22Rv1 (cell line): ENCODE measurements around the gene RFX6.

Source experiments
- ZFX ChIP-seq: fragments of 450-650 bp; IDR thresholded peaks from 2 replicates; pipeline ENCODE4 v1.6.1; 2017; ENCODE audit warnings: antibody characterized with exemption, borderline replicate concordance
- TF ChIP-seq, protein P1 (sequence below): fragments of 450-650 bp; IDR thresholded peaks from 2 replicates; pipeline ENCODE4 v1.5.1; 2017; ENCODE audit warnings: mild to moderate bottlenecking

DNA sequence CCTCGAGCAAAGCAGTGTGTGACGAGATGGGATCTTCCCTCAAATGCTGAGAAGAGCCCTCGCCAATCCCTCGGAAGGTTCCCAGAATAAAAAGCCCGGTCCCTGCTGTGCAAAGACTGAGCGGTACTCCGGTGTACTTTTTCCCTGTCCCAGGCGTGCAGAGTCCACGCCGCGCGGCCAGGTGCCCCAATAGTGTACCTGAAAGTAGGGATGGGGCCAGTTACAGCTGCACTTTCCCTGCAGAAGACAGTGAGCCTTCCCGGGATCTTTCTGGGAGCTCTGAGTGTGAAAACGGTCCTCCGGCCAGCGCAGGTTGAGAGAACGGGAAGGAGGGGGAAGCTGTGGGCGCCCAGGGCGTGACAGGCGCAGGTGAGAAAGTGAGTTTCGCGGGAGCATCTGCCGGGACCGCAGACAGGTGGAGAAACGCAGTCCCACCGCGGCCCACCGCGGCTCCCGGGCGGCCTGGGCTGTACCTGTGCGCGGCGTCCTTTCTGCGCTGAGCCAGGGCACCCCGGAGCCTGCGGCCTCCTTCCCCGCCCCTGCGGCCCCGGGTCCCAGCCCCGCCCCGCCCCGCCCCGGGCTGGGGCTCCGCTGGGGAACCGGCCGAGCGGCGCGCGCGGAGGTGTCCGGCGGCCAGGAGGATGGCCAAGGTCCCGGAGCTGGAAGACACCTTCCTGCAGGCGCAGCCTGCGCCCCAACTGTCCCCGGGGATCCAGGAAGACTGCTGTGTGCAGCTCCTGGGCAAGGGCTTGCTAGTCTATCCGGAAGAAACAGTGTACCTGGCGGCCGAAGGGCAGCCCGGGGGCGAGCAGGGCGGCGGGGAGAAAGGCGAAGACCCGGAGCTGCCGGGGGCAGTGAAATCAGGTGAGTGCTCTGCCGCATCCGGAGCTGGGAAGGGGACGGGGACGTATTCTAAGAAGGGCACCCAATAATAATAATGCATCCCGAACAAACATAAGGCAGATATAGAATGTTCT, at the start of gene RFX6:
- TF ChIP-seq, protein P1, sequence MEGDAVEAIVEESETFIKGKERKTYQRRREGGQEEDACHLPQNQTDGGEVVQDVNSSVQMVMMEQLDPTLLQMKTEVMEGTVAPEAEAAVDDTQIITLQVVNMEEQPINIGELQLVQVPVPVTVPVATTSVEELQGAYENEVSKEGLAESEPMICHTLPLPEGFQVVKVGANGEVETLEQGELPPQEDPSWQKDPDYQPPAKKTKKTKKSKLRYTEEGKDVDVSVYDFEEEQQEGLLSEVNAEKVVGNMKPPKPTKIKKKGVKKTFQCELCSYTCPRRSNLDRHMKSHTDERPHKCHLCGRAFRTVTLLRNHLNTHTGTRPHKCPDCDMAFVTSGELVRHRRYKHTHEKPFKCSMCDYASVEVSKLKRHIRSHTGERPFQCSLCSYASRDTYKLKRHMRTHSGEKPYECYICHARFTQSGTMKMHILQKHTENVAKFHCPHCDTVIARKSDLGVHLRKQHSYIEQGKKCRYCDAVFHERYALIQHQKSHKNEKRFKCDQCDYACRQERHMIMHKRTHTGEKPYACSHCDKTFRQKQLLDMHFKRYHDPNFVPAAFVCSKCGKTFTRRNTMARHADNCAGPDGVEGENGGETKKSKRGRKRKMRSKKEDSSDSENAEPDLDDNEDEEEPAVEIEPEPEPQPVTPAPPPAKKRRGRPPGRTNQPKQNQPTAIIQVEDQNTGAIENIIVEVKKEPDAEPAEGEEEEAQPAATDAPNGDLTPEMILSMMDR = no peak
- TF ChIP-seq ZFX = no peak
